KMS-11 (cell line): Measurements from ENCODE around the gene FOXS1.
"Not testable (repeated sequence)": the region's sequence is repeated elsewhere in the genome, so short reads cannot be mapped to it uniquely, and the experiment has no call there.

Experiments used
- H2AFZ ChIP-seq: fragments of 200-600 bp; sonication (generic); 2 replicates; pipeline ENCODE4 v1.6.1; 2016; ENCODE audit warnings: antibody characterized with exemption, mixed run types, low read depth
- H3K27ac ChIP-seq: fragments of 200-600 bp; sonication (generic); 2 replicates; pipeline ENCODE4 v1.6.1; 2016; ENCODE audit warnings: mild to moderate bottlenecking, mixed run types
- H3K27me3 ChIP-seq: fragments of 200-600 bp; sonication (generic); 2 replicates; pipeline ENCODE4 v1.6.1; 2017; ENCODE audit warnings: mild to moderate bottlenecking, low read depth, mixed run types, moderate library complexity; ENCODE audit not compliant: insufficient read depth
- H3K36me3 ChIP-seq: fragments of 200-600 bp; sonication (generic); 2 replicates; pipeline ENCODE4 v1.6.1; 2017; ENCODE audit warnings: mild to moderate bottlenecking, mixed run types; ENCODE audit not compliant: insufficient read depth
- H3K4me1 ChIP-seq: fragments of 200-600 bp; sonication (generic); 2 replicates; pipeline ENCODE4 v1.6.1; 2016; ENCODE audit warnings: mild to moderate bottlenecking, low read depth, mixed run types; ENCODE audit not compliant: poor library complexity, severe bottlenecking
- H3K4me2 ChIP-seq: fragments of 200-600 bp; sonication (generic); 2 replicates; pipeline ENCODE4 v1.7.0; 2016; ENCODE audit warnings: mild to moderate bottlenecking, mixed run types
- H3K4me3 ChIP-seq: fragments of 200-600 bp; sonication (generic); IDR thresholded peaks from 2 replicates; pipeline ENCODE4 v1.6.1; 2017; ENCODE audit warnings: low read depth, low read length, mixed read lengths; ENCODE audit not compliant: insufficient read depth
- H3K79me2 ChIP-seq: fragments of 200-600 bp; sonication (generic); 2 replicates; pipeline ENCODE4 v1.6.1; 2016; ENCODE audit warnings: low read depth, mixed run types; ENCODE audit not compliant: insufficient read depth
- H3K9ac ChIP-seq: fragments of 200-600 bp; sonication (generic); 2 replicates; pipeline ENCODE4 v1.6.1; 2016; ENCODE audit warnings: mild to moderate bottlenecking, mixed run types
- H4K20me1 ChIP-seq: fragments of 200-600 bp; sonication (generic); 2 replicates; pipeline ENCODE4 v1.6.1; 2016; ENCODE audit warnings: mild to moderate bottlenecking, mixed run types; ENCODE audit not compliant: insufficient read depth
- TF ChIP-seq, protein P1 (sequence below): fragments of 200-600 bp; sonication (generic); conservative IDR thresholded peaks from 2 replicates; pipeline ENCODE4 v1.6.1; 2017; ENCODE audit warnings: low read depth, mild to moderate bottlenecking, antibody characterized with exemption, low read length, moderate library complexity, mixed read lengths

The FOXS1 gene

DNA sequence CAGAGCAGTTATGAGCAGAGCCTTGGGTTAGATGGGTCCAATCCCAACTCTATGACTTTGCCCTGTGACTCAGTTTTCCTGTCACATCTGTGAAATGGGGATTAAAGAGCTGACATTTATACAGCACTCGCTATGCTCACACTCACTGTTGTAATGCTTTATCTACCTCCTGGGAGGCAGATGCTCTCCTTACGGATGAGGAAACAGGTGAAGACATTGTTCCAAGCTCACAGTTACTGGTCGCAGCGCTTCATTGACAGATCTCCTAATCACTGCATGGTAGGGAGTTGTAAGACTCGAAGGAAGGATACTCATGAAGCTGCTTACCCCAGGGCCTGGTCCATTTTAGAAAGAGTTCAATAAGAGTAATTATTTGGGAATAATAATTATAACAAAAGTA, 29.2 kb downstream of the FOXS1 start:
- H3K9ac ChIP-seq: no peak overlapping the region
- no peaks in the 10 kb centered on the region for H4K20me1 ChIP-seq
- no peak overlapping the region for H3K27ac ChIP-seq
- H3K4me2 ChIP-seq: no peak overlapping the region
- TF ChIP-seq, protein P1, sequence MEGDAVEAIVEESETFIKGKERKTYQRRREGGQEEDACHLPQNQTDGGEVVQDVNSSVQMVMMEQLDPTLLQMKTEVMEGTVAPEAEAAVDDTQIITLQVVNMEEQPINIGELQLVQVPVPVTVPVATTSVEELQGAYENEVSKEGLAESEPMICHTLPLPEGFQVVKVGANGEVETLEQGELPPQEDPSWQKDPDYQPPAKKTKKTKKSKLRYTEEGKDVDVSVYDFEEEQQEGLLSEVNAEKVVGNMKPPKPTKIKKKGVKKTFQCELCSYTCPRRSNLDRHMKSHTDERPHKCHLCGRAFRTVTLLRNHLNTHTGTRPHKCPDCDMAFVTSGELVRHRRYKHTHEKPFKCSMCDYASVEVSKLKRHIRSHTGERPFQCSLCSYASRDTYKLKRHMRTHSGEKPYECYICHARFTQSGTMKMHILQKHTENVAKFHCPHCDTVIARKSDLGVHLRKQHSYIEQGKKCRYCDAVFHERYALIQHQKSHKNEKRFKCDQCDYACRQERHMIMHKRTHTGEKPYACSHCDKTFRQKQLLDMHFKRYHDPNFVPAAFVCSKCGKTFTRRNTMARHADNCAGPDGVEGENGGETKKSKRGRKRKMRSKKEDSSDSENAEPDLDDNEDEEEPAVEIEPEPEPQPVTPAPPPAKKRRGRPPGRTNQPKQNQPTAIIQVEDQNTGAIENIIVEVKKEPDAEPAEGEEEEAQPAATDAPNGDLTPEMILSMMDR: no peak
- H3K4me1 ChIP-seq: no peaks in the 10 kb centered on the region
- H3K79me2 ChIP-seq: no peaks in the 10 kb centered on the region
- no peak overlapping the region for H3K4me3 ChIP-seq
- no peak overlapping the region for H2AFZ ChIP-seq
- H3K36me3 ChIP-seq: no peaks in the 10 kb centered on the region
- H3K27me3 ChIP-seq: no peaks in the 10 kb centered on the region

DNA sequence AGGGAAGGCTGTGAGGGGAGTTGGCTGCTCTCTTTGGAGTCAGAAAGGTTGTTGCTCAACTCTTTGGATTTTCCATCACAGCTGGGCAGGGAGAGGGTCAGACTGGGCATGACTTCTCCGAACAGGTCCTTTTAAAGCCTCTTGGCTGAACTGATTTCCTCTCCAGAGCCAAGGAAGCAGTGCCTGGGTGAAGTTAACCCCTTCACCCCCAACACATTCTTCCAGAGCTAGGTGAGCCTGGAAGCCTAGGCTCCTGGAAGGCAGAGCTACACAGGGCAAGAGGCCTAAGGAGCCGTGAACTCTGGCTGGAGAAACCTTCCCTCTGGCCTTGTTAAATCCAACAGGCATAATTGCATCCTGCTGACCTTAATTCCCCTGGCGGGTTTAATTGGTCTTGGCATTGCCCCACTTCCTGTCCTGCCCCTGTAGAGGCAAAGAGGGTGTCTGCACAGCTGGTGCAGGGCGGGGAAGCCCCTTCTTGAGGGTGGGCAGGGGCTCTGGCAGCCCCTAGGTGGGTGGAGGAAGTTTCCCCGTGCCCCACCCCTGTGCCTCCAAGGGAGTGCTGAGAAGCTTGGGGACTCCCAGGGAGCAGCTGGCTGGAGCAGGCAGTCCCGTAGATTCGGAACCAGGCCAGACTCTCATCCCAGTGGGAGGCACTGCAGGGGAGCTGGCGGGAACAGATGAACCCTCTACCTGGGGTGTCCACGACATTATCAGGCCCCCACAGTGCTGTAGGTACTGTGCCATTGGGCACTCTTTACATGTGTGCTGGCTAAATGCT, 29.8 kb downstream of the FOXS1 start:
- Histone ChIP-seq H3K4me1 (no peaks in the 10 kb centered on the region), H3K4me2 (no peak overlapping the region), H3K27ac (no peak overlapping the region), H3K36me3 (no peaks in the 10 kb centered on the region), H3K9ac (no peak overlapping the region), H3K4me3 (no peak overlapping the region), H4K20me1 (no peaks in the 10 kb centered on the region), H3K79me2 (no peaks in the 10 kb centered on the region), H3K27me3 (no peaks in the 10 kb centered on the region), H2AFZ (no peak overlapping the region)
- TF ChIP-seq, protein P1: no peak

DNA sequence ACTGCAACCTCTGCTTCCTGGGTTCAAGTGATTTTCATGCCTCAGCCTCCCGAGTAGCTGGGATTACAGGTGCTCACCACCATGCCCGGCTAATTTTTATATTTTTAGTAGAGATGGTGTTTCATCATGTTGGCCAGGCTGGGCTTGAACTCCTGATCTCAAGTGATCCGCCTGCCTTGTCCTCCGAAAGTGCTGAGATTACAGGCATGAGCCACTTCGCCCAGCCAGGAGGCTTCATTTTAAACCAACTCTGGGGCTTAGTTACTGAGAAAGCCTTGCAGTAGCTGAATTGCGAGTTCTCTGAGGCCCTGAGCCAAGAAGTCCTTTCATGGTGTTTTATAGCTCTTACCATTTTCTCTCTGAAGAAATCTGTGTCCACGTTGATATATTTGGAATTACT, 31.3 kb downstream of the FOXS1 start:
- not testable (repeated sequence) for H3K4me3 ChIP-seq, H3K79me2 ChIP-seq, H3K36me3 ChIP-seq

DNA sequence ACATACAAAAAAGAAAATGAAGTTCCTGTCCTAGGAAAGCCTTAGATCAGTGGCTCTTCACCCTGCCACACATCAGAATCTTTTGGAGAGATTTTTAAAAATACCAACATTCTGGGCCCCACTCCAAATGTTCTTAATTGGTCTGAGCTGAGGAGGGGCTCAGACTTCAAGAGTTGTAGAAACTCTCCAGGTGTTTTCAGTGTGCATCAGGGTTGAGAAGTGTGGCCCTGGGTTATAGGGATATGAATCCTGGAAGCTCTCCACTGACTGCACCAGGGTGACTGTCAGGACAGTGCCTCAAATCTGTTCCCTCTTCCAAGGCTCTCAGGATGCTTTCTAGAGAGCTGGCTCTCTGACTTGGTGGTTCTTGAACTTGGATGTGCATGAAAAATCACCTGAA, 31.8 kb downstream of the FOXS1 start:
- TF ChIP-seq, protein P1: no peak
- Histone ChIP-seq H3K79me2 (no peaks in the 10 kb centered on the region), H3K4me3 (no peak overlapping the region), H3K27ac (no peak overlapping the region), H3K4me1 (no peaks in the 10 kb centered on the region), H2AFZ (no peak overlapping the region), H3K4me2 (no peak overlapping the region), H3K27me3 (no peaks in the 10 kb centered on the region), H3K36me3 (no peaks in the 10 kb centered on the region), H3K9ac (no peak overlapping the region), H4K20me1 (no peaks in the 10 kb centered on the region)

More for the DNA sequence above, 31.3 kb downstream of the FOXS1 start:
- H3K27ac ChIP-seq, H4K20me1 ChIP-seq, H3K4me1 ChIP-seq, H3K9ac ChIP-seq, H2AFZ ChIP-seq, H3K4me2 ChIP-seq, H3K27me3 ChIP-seq: not testable (repeated sequence)
